Smooth muscle cell (in vitro differentiated cells): ENCODE data around the gene SPANXN2. TPM values are rescaled to one million over a fixed set of nuclear protein-coding genes. Genes with fewer than 3 reads are reported as not detected.

ENCODE experiments used
- DNase-seq: peaks from one replicate; lab custom pipeline; 2025; ENCODE audit not compliant: unreplicated experiment; lab: John Stamatoyannopoulos, UW
- H2AFZ ChIP-seq: fragments of 200-600 bp; sonication (generic); 2 replicates; pipeline ENCODE4 v1.6.0; 2016; ENCODE audit warnings: antibody characterized with exemption, low read depth, mild to moderate bottlenecking
- H3F3A ChIP-seq: fragments of 200-600 bp; sonication (generic); 2 replicates; pipeline ENCODE4 v1.6.0; 2017; ENCODE audit warnings: antibody characterized with exemption, low read depth
- H3K27ac ChIP-seq: fragments of 200-600 bp; sonication (generic); 2 replicates; pipeline ENCODE4 v1.5.1; 2016; ENCODE audit warnings: low read depth, mild to moderate bottlenecking
- H3K27me3 ChIP-seq: fragments of 200-600 bp; sonication (generic); 2 replicates; pipeline ENCODE4 v1.6.1; 2016; ENCODE audit warnings: low read depth, mild to moderate bottlenecking
- H3K36me3 ChIP-seq: fragments of 200-600 bp; sonication (generic); 2 replicates; pipeline ENCODE4 v1.5.1; 2016; ENCODE audit warnings: low read depth
- H3K4me1 ChIP-seq: fragments of 200-600 bp; sonication (generic); 2 replicates; pipeline ENCODE4 v1.5.1; 2016; ENCODE audit warnings: low read depth
- H3K4me2 ChIP-seq: fragments of 200-600 bp; sonication (generic); 2 replicates; pipeline ENCODE4 v1.6.0; 2016; ENCODE audit warnings: mild to moderate bottlenecking
- H3K4me3 ChIP-seq: fragments of 200-600 bp; sonication (generic); 2 replicates; pipeline ENCODE4 v1.5.1; 2016; ENCODE audit warnings: mild to moderate bottlenecking
- H3K79me2 ChIP-seq: fragments of 200-600 bp; sonication (generic); 2 replicates; pipeline ENCODE4 v1.6.0; 2016; ENCODE audit warnings: low read depth, mild to moderate bottlenecking
- H3K9ac ChIP-seq: fragments of 200-600 bp; sonication (generic); 2 replicates; pipeline ENCODE4 v1.6.0; 2016; ENCODE audit warnings: low read depth
- H3K9me3 ChIP-seq: fragments of 200-600 bp; sonication (generic); replicated peaks from 2 replicates; pipeline ENCODE4 v1.5.1; 2016; ENCODE audit warnings: low read depth
- H4K20me1 ChIP-seq: fragments of 200-600 bp; sonication (generic); 2 replicates; pipeline ENCODE4 v1.6.0; 2016; ENCODE audit warnings: low read depth
- CTCF ChIP-seq: fragments of 200-600 bp; sonication (generic); IDR thresholded peaks from 2 replicates; pipeline ENCODE4 v1.5.1; 2017; ENCODE audit warnings: borderline replicate concordance, mild to moderate bottlenecking, antibody characterized with exemption; ENCODE audit not compliant: insufficient read depth, poor library complexity, severe bottlenecking
- WGBS: methylation state at CpG from one replicate; pipeline ENCODE4 v1.1.7; 2016; ENCODE audit warnings: low lambda C conversion rate; 5-methylcytosine and 5-hydroxymethylcytosine counted together
- polyA plus RNA-seq: library from polyadenylated mRNA; unstranded; fragments of >200 nt; fragmentation: Nextera tagmentation; extraction: Ambion mirVana; gene quantifications from 2 replicates; pipeline ENCODE4 v1.2.1, GENCODE V29; 2016
- total RNA-seq: library from RNA; depleted of rRNA; stranded (reverse); fragments of >200 nt; gene quantifications from 2 replicates; pipeline ENCODE4 v1.2.3, GENCODE V29; 2014

Gene SPANXN2
- total and polyA plus RNA-seq, 2 experiments from 2014 or later, result not detected

- Histone ChIP-seq H3K4me2 (no peak overlapping the region), H3K27me3 (no peaks in the 10 kb centered on the region), H3K4me3 (no peak overlapping the region), H3F3A (no peaks in the 10 kb centered on the region), H4K20me1 (no peaks in the 10 kb centered on the region), H3K4me1 (no peaks in the 10 kb centered on the region), H2AFZ (no peak overlapping the region), H3K9ac (no peak overlapping the region), H3K9me3 (no peaks in the 10 kb centered on the region), H3K79me2 (no peaks in the 10 kb centered on the region), H3K27ac (peak overlapping the region; percentile 19), H3K36me3 (no peaks in the 10 kb centered on the region)
- TF ChIP-seq CTCF, result no peak
- DNase-seq, result no peak
- 41% methylated on average over 3 of the region's 3 CpGs for WGBS
Observed at GRCh38 chrX:143754183-143754582, 33.6 kb upstream of the SPANXN2 start.

GRCh38 chrX:143733866-143734265, 13.3 kb upstream of the SPANXN2 start:
- H3K4me2 ChIP-seq, result no peak overlapping the region
- H3K9me3 ChIP-seq, result no peaks in the 10 kb centered on the region
- DNase-seq, result no peak
- no peak overlapping the region for H3K9ac ChIP-seq
- no peaks in the 10 kb centered on the region for H3K27me3 ChIP-seq
- no peaks in the 10 kb centered on the region for H3F3A ChIP-seq
- H3K79me2 ChIP-seq, result no peaks in the 10 kb centered on the region
- TF ChIP-seq CTCF, result no peak
- no peak overlapping the region for H2AFZ ChIP-seq
- H3K4me1 ChIP-seq, result no peaks in the 10 kb centered on the region
- H3K27ac ChIP-seq, result no peak overlapping the region
- no peaks in the 10 kb centered on the region for H4K20me1 ChIP-seq
- H3K4me3 ChIP-seq, result no peak overlapping the region
- no peaks in the 10 kb centered on the region for H3K36me3 ChIP-seq

- H3K79me2 ChIP-seq, result no peaks in the 10 kb centered on the region
- H3K4me1 ChIP-seq, result no peaks in the 10 kb centered on the region
- WGBS, result 94% methylated on average over 11 of the region's 17 CpGs
- no peaks in the 10 kb centered on the region for H3K9me3 ChIP-seq
- no peaks in the 10 kb centered on the region for H3K36me3 ChIP-seq
- no peaks in the 10 kb centered on the region for H3K27me3 ChIP-seq
- no peak overlapping the region for H3K4me3 ChIP-seq
- no peaks in the 10 kb centered on the region for H4K20me1 ChIP-seq
- no peak overlapping the region for H3K27ac ChIP-seq
- no peaks in the 10 kb centered on the region for H3F3A ChIP-seq
- no peak overlapping the region for H2AFZ ChIP-seq
- H3K9ac ChIP-seq, result no peak overlapping the region
- DNase-seq, result no peak
- no peak overlapping the region for H3K4me2 ChIP-seq
- no peak for TF ChIP-seq CTCF
Observed at GRCh38 chrX:143726296-143726695, 5.7 kb upstream of the SPANXN2 start.

- no peak overlapping the region for H3K4me2 ChIP-seq
- H3K4me1 ChIP-seq, result no peaks in the 10 kb centered on the region
- no peaks in the 10 kb centered on the region for H3K79me2 ChIP-seq
- no peaks in the 10 kb centered on the region for H3K27me3 ChIP-seq
- no peaks in the 10 kb centered on the region for H3F3A ChIP-seq
- no peak overlapping the region for H3K9ac ChIP-seq
- no peak overlapping the region for H3K4me3 ChIP-seq
- no peak overlapping the region for H3K27ac ChIP-seq
- no peak for TF ChIP-seq CTCF
- H3K9me3 ChIP-seq, result no peaks in the 10 kb centered on the region
- no peaks in the 10 kb centered on the region for H3K36me3 ChIP-seq
- H2AFZ ChIP-seq, result no peak overlapping the region
- WGBS, result 78% methylated on average over 4 of the region's 4 CpGs
- H4K20me1 ChIP-seq, result no peaks in the 10 kb centered on the region
- no peak for DNase-seq
Observed at GRCh38 chrX:143701460-143701859, 19.1 kb downstream of the SPANXN2 start.
